DOHH2 (cell line): ENCODE measurements around the gene ENPP7.

Experiments used
- H3F3A ChIP-seq: fragments of 200-600 bp; sonication (generic), shearing (Covaris generic); 2 replicates; pipeline ENCODE4 v1.6.0; 2016; ENCODE audit warnings: antibody characterized with exemption, mild to moderate bottlenecking; ENCODE audit not compliant: control insufficient read depth, insufficient read depth
- H3K27ac ChIP-seq: fragments of 200-600 bp; sonication (generic); 2 replicates; pipeline ENCODE4 v1.5.1; 2014; ENCODE audit warnings: low read depth, mild to moderate bottlenecking, low read length, moderate library complexity
- H3K27me3 ChIP-seq: fragments of 200-600 bp; sonication (generic); 2 replicates; pipeline ENCODE4 v1.6.1; 2014; ENCODE audit warnings: mild to moderate bottlenecking, low read length, mixed read lengths; ENCODE audit not compliant: control insufficient read depth
- H3K36me3 ChIP-seq: fragments of 200-600 bp; sonication (generic); 2 replicates; pipeline ENCODE4 v1.6.1; 2014; ENCODE audit warnings: mild to moderate bottlenecking, low read length, moderate library complexity, mixed read lengths; ENCODE audit not compliant: control insufficient read depth
- H3K4me1 ChIP-seq: fragments of 200-600 bp; sonication (generic); 2 replicates; pipeline ENCODE4 v1.6.1; 2014; ENCODE audit warnings: mild to moderate bottlenecking, low read length, mixed read lengths; ENCODE audit not compliant: control insufficient read depth
- H3K4me2 ChIP-seq: fragments of 200-600 bp; sonication (generic); 2 replicates; pipeline ENCODE4 v1.6.0; 2014; ENCODE audit warnings: mild to moderate bottlenecking, low read length, moderate library complexity
- H3K4me3 ChIP-seq: fragments of 200-600 bp; sonication (generic); 2 replicates; pipeline ENCODE4 v1.5.1; 2014; ENCODE audit warnings: mild to moderate bottlenecking, low read length, mixed read lengths
- H3K79me2 ChIP-seq: fragments of 200-600 bp; sonication (generic); 2 replicates; pipeline ENCODE4 v1.6.1; 2014; ENCODE audit warnings: mild to moderate bottlenecking, low read length, mixed read lengths; ENCODE audit not compliant: control insufficient read depth
- H3K9me2 ChIP-seq: fragments of 200-600 bp; sonication (generic); replicated peaks from 2 replicates; pipeline ENCODE4 v1.6.1; 2014; ENCODE audit warnings: mild to moderate bottlenecking, low read length, mixed read lengths; ENCODE audit not compliant: control insufficient read depth
- H3K9me3 ChIP-seq: fragments of 200-600 bp; sonication (generic); 2 replicates; pipeline ENCODE4 v1.6.1; 2014; ENCODE audit warnings: antibody characterized with exemption, low read length, mixed read lengths; ENCODE audit not compliant: control insufficient read depth, insufficient read depth
- H4K20me1 ChIP-seq: fragments of 200-600 bp; sonication (generic); 2 replicates; pipeline ENCODE4 v1.6.0; 2014; ENCODE audit warnings: low read depth, mild to moderate bottlenecking, antibody characterized with exemption, low read length, moderate library complexity; ENCODE audit not compliant: control insufficient read depth, insufficient read depth
- EZH2phosphoT487 ChIP-seq: fragments of 200-600 bp; sonication (generic); IDR thresholded peaks from 2 replicates; pipeline ENCODE4 v1.6.1; 2017; ENCODE audit warnings: borderline replicate concordance, mild to moderate bottlenecking, antibody characterized with exemption, low read length, moderate library complexity, mixed read lengths
- TF ChIP-seq, protein P1 (sequence below): fragments of 200-600 bp; sonication (generic); IDR thresholded peaks from one replicate; pipeline ENCODE4 v1.5.1; 2014; ENCODE audit warnings: antibody characterized with exemption, mild to moderate bottlenecking, low read depth, low read length; ENCODE audit not compliant: poor library complexity, severe bottlenecking

ENPP7 gene

GRCh38 chr17:79714176-79715097 lies 16.3 kb upstream of the ENPP7 start:
- H3K4me3 ChIP-seq, result no peak overlapping the region
- H3F3A ChIP-seq, result no peaks in the 10 kb centered on the region
- no peaks in the 10 kb centered on the region for H3K9me3 ChIP-seq
- H3K9me2 ChIP-seq, result no peaks in the 10 kb centered on the region
- TF ChIP-seq EZH2phosphoT487, result no peak
- TF ChIP-seq, protein P1, sequence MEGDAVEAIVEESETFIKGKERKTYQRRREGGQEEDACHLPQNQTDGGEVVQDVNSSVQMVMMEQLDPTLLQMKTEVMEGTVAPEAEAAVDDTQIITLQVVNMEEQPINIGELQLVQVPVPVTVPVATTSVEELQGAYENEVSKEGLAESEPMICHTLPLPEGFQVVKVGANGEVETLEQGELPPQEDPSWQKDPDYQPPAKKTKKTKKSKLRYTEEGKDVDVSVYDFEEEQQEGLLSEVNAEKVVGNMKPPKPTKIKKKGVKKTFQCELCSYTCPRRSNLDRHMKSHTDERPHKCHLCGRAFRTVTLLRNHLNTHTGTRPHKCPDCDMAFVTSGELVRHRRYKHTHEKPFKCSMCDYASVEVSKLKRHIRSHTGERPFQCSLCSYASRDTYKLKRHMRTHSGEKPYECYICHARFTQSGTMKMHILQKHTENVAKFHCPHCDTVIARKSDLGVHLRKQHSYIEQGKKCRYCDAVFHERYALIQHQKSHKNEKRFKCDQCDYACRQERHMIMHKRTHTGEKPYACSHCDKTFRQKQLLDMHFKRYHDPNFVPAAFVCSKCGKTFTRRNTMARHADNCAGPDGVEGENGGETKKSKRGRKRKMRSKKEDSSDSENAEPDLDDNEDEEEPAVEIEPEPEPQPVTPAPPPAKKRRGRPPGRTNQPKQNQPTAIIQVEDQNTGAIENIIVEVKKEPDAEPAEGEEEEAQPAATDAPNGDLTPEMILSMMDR, result no peak
- no peaks in the 10 kb centered on the region for H4K20me1 ChIP-seq
- peaks cover 14% of the 10 kb centered on the region for H3K4me1 ChIP-seq
- no peaks in the 10 kb centered on the region for H3K79me2 ChIP-seq
- H3K27me3 ChIP-seq, result no peaks in the 10 kb centered on the region
- H3K4me2 ChIP-seq, result no peak overlapping the region
- H3K27ac ChIP-seq, result no peak overlapping the region
- no peaks in the 10 kb centered on the region for H3K36me3 ChIP-seq

- no peak for TF ChIP-seq EZH2phosphoT487
- TF ChIP-seq, protein P1, result no peak
- Histone ChIP-seq H3K27ac (no peak overlapping the region), H3K79me2 (no peaks in the 10 kb centered on the region)
These were observed 15.4 kb upstream of the ENPP7 start for GRCh38 chr17:79715098-79715942.

GRCh38 chr17:79715943-79716797 lies 14.6 kb upstream of the ENPP7 start:
- no peak overlapping the region for H3K27ac ChIP-seq
- no peaks in the 10 kb centered on the region for H3F3A ChIP-seq
- peaks cover 14% of the 10 kb centered on the region for H3K4me1 ChIP-seq
- no peaks in the 10 kb centered on the region for H4K20me1 ChIP-seq
- no peak overlapping the region for H3K4me3 ChIP-seq
- H3K79me2 ChIP-seq, result no peaks in the 10 kb centered on the region
- TF ChIP-seq, protein P1, result no peak
- no peak for TF ChIP-seq EZH2phosphoT487
- no peaks in the 10 kb centered on the region for H3K36me3 ChIP-seq
- no peaks in the 10 kb centered on the region for H3K9me3 ChIP-seq
- no peaks in the 10 kb centered on the region for H3K27me3 ChIP-seq
- no peak overlapping the region for H3K4me2 ChIP-seq
- no peaks in the 10 kb centered on the region for H3K9me2 ChIP-seq

More at GRCh38 chr17:79715098-79715942, 15.4 kb upstream of the ENPP7 start:
- no peaks in the 10 kb centered on the region for H3F3A ChIP-seq
- H3K9me2 ChIP-seq, result no peaks in the 10 kb centered on the region
- H4K20me1 ChIP-seq, result no peaks in the 10 kb centered on the region
- no peaks in the 10 kb centered on the region for H3K27me3 ChIP-seq
- H3K4me1 ChIP-seq, result peaks cover 14% of the 10 kb centered on the region
- H3K9me3 ChIP-seq, result no peaks in the 10 kb centered on the region
- no peaks in the 10 kb centered on the region for H3K36me3 ChIP-seq
- no peak overlapping the region for H3K4me3 ChIP-seq
- H3K4me2 ChIP-seq, result no peak overlapping the region
